Endothelial cell of umbilical vein (primary cell): ENCODE data around the gene HYI.

ENCODE experiments used
- CTCF ChIP-seq, 2 donors: IDR thresholded peaks; 1 replicate in 1 of 2; 2 replicates in 1 of 2; pipeline ENCODE4 v1.5.1; 2011; ENCODE audit warnings: low read length in 2 of 2, mild to moderate bottlenecking in 2 of 2, moderate library complexity in 2 of 2, control low read depth in 1 of 2, inconsistent platforms in 1 of 2, low read depth in 1 of 2; ENCODE audit not compliant: insufficient read depth in 1 of 2; ENCODE audit errors: extremely low read depth in 1 of 2
- EZH2 ChIP-seq: IDR thresholded peaks from 2 replicates; pipeline ENCODE4 v1.6.1; 2012; ENCODE audit warnings: borderline replicate concordance, low read depth, mild to moderate bottlenecking, moderate library complexity, low read length, inconsistent platforms; ENCODE audit not compliant: severe bottlenecking
- FOS ChIP-seq: IDR thresholded peaks from 2 replicates; pipeline ENCODE4 v1.6.1; 2011; ENCODE audit warnings: mild to moderate bottlenecking, low read length, moderate library complexity, borderline replicate concordance; ENCODE audit not compliant: insufficient read depth
- GATA2 ChIP-seq: IDR thresholded peaks from 2 replicates; pipeline ENCODE4 v1.7.0; 2011; ENCODE audit warnings: low read depth, mild to moderate bottlenecking, moderate library complexity, mixed read lengths, low read length; ENCODE audit not compliant: insufficient read length, insufficient read depth
- JUN ChIP-seq: IDR thresholded peaks from 2 replicates; pipeline ENCODE4 v1.6.1; 2011; ENCODE audit warnings: borderline replicate concordance, low read depth; ENCODE audit not compliant: insufficient read length, insufficient read depth
- MYC ChIP-seq: IDR thresholded peaks from one replicate; pipeline ENCODE4 v1.6.1; 2011; ENCODE audit warnings: mild to moderate bottlenecking, low read depth, low read length
- POLR2A ChIP-seq: IDR thresholded peaks from 2 replicates; pipeline ENCODE4 v1.6.1; 2012; ENCODE audit warnings: low read depth, mild to moderate bottlenecking, control low read depth, low read length
- POLR2AphosphoS5 ChIP-seq: IDR thresholded peaks from 2 replicates; pipeline ENCODE4 v1.6.1; 2012; ENCODE audit warnings: low read depth, mild to moderate bottlenecking, control low read depth, low read length, moderate library complexity; ENCODE audit not compliant: insufficient read depth
- TF ChIP-seq, protein P1 (sequence below): IDR thresholded peaks from 2 replicates; pipeline ENCODE4 v1.6.1; 2011; ENCODE audit not compliant: insufficient read depth, insufficient read length

GRCh38 chr1:43437031-43437973, 16.4 kb downstream of the HYI start:
- no peak for TF ChIP-seq CTCF (IDR thresholded peaks at IDR 0.05; ENCODE audit: extremely low read depth in 1 of 2, insufficient read depth in 1 of 2, low read depth in 1 of 2, low read length in 2 of 2)
- TF ChIP-seq MYC, result no peak
- TF ChIP-seq POLR2AphosphoS5, result no peak
- TF ChIP-seq POLR2A, result no peak
- TF ChIP-seq EZH2, result no peak
- TF ChIP-seq GATA2, result no peak
- no peak for TF ChIP-seq JUN
- TF ChIP-seq, protein P1, sequence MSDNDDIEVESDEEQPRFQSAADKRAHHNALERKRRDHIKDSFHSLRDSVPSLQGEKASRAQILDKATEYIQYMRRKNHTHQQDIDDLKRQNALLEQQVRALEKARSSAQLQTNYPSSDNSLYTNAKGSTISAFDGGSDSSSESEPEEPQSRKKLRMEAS, result no peak
- no peak for TF ChIP-seq FOS
